Neural cell (in vitro differentiated cells): ENCODE measurements around the gene AGBL4. TPM values are rescaled to one million over a fixed set of nuclear protein-coding genes. Genes with fewer than 3 reads are reported as not detected.

Experiments used
- H2AFZ ChIP-seq: fragments of 200-600, 300-800 bp; sonication (generic), shearing (Covaris generic); 2 replicates; pipeline ENCODE4 v1.6.0; 2014; ENCODE audit warnings: low read depth, mild to moderate bottlenecking, antibody characterized with exemption, low read length, moderate library complexity
- H3F3A ChIP-seq: fragments of 200-600 bp; shearing (Covaris generic); 2 replicates; pipeline ENCODE4 v1.6.1; 2016; ENCODE audit warnings: mild to moderate bottlenecking, moderate library complexity, mixed read lengths, antibody characterized with exemption, low read length; ENCODE audit not compliant: insufficient read depth, poor library complexity, severe bottlenecking
- H3K27ac ChIP-seq: fragments of 200-600, 300-800 bp; sonication (generic), shearing (Covaris generic); 2 replicates; pipeline ENCODE4 v1.5.1; 2014; ENCODE audit warnings: mild to moderate bottlenecking, low read length, moderate library complexity
- H3K27me3 ChIP-seq: fragments of 300-800, 200-600 bp; sonication (generic), shearing (Covaris generic); 2 replicates; pipeline ENCODE4 v1.6.0; 2014; ENCODE audit warnings: mild to moderate bottlenecking, low read depth, low read length, moderate library complexity; ENCODE audit not compliant: insufficient read depth
- H3K36me3 ChIP-seq: fragments of 300-800, 200-600 bp; sonication (generic), shearing (Covaris generic); 2 replicates; pipeline ENCODE4 v1.5.1; 2014; ENCODE audit warnings: mild to moderate bottlenecking, antibody characterized with exemption, low read length, moderate library complexity; ENCODE audit not compliant: insufficient read depth
- H3K4me2 ChIP-seq: fragments of 300-800, 200-600 bp; sonication (generic), shearing (Covaris generic); 2 replicates; pipeline ENCODE4 v1.6.0; 2014; ENCODE audit warnings: mild to moderate bottlenecking, low read length
- H3K4me3 ChIP-seq: fragments of 300-800, 200-600 bp; sonication (generic), shearing (Covaris generic); 2 replicates; pipeline ENCODE4 v1.5.1; 2014; ENCODE audit warnings: mild to moderate bottlenecking, low read length, moderate library complexity
- H3K79me2 ChIP-seq: fragments of 200-600 bp; shearing (Covaris generic); replicated peaks from 2 replicates; pipeline ENCODE4 v1.6.0; 2014; ENCODE audit warnings: mild to moderate bottlenecking, low read length, moderate library complexity; ENCODE audit not compliant: insufficient read depth
- H3K9ac ChIP-seq: fragments of 300-800, 200-600 bp; sonication (generic), shearing (Covaris generic); 2 replicates; pipeline ENCODE4 v1.6.1; 2016; ENCODE audit warnings: mild to moderate bottlenecking, low read length, mixed read lengths
- H3K9me2 ChIP-seq: fragments of 200-600 bp; shearing (Covaris generic); 2 replicates; pipeline ENCODE4 v1.6.1; 2016; ENCODE audit warnings: mild to moderate bottlenecking, low read length, mixed read lengths; ENCODE audit not compliant: insufficient read depth
- H3K9me3 ChIP-seq: fragments of 200-600, 300-800 bp; sonication (generic), shearing (Covaris generic); 2 replicates; pipeline ENCODE4 v1.6.1; 2016; ENCODE audit warnings: mild to moderate bottlenecking, mixed run types, low read length, moderate library complexity, mixed read lengths
- H4K20me1 ChIP-seq: fragments of 200-600 bp; shearing (Covaris generic); 2 replicates; pipeline ENCODE4 v1.6.1; 2016; ENCODE audit warnings: mild to moderate bottlenecking, mixed run types; ENCODE audit not compliant: insufficient read depth
- EP300 ChIP-seq: fragments of 450-650 bp; conservative IDR thresholded peaks from 2 replicates; pipeline ENCODE4 v1.6.1; 2014; ENCODE audit warnings: antibody characterized with exemption, mild to moderate bottlenecking, moderate library complexity; ENCODE audit not compliant: poor library complexity, severe bottlenecking
- EZH2 ChIP-seq: fragments of 200-600, 300-800 bp; shearing (Covaris generic), sonication (generic); IDR thresholded peaks from 2 replicates; pipeline ENCODE4 v1.6.1; 2014; ENCODE audit warnings: antibody characterized with exemption, low read length, borderline replicate concordance, mild to moderate bottlenecking; ENCODE audit not compliant: insufficient read depth, poor library complexity, severe bottlenecking
- MXI1 ChIP-seq: fragments of 450-650 bp; conservative IDR thresholded peaks from 2 replicates; pipeline ENCODE4 v1.6.1; 2014; ENCODE audit warnings: antibody characterized with exemption, mild to moderate bottlenecking; ENCODE audit not compliant: poor library complexity, severe bottlenecking
- POLR2AphosphoS5 ChIP-seq: IDR thresholded peaks from 2 replicates; pipeline ENCODE4 v1.6.1; 2012
- RAD21 ChIP-seq: fragments of 450-650 bp; conservative IDR thresholded peaks from 2 replicates; pipeline ENCODE4 v1.6.1; 2014; ENCODE audit warnings: antibody characterized with exemption, mild to moderate bottlenecking, moderate library complexity
- SMC3 ChIP-seq: fragments of 450-650 bp; conservative IDR thresholded peaks from 2 replicates; pipeline ENCODE4 v1.6.1; 2014; ENCODE audit warnings: antibody characterized with exemption, mild to moderate bottlenecking, moderate library complexity; ENCODE audit not compliant: poor library complexity
- TAF1 ChIP-seq: IDR thresholded peaks from 2 replicates; pipeline ENCODE4 v1.6.1; 2012; ENCODE audit warnings: low read depth
- polyA plus RNA-seq: library from polyadenylated mRNA; depleted of rRNA; stranded (reverse); fragments of >200 nt; gene quantifications from 2 replicates; pipeline ENCODE4 v1.2.3, GENCODE V29; 2014
- TF ChIP-seq, protein P1 (sequence below): fragments of 450-650 bp; IDR thresholded peaks from 2 replicates; pipeline ENCODE4 v1.5.1; 2014; ENCODE audit warnings: antibody characterized with exemption, mild to moderate bottlenecking, moderate library complexity; ENCODE audit not compliant: poor library complexity, severe bottlenecking
- TF ChIP-seq, protein P2 (sequence below): IDR thresholded peaks from 2 replicates; pipeline ENCODE4 v1.6.1; 2012; ENCODE audit warnings: borderline replicate concordance

AGBL4 gene
- polyA plus RNA-seq, 1 donor from 2014 or later, result 1.3 TPM

DNA sequence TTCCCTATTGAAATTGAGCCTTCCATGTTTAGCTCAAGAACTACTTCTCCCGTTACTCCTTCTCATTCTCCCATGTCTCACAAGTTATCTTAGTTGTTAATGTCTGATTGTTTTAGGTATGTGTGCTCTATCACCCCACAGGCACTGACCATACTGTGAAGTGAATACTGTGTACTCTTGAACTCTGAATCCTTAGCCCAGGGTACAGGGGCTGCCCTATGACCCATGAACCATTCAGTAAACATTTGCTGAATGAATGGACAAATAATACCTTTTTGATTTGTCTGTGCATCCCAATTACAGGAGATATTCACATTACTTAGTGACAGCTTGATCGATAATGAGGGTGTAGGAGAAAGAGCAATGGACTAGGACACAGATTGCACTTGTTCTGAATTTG is 1077.7 kb downstream of the AGBL4 start:
- H3K9me3 ChIP-seq, result no peaks in the 10 kb centered on the region
- H3F3A ChIP-seq, result no peaks in the 10 kb centered on the region
- no peak overlapping the region for H2AFZ ChIP-seq
- H3K4me3 ChIP-seq, result no peak overlapping the region
- H3K36me3 ChIP-seq, result no peaks in the 10 kb centered on the region
- no peak overlapping the region for H3K9ac ChIP-seq
- TF ChIP-seq, protein P1, sequence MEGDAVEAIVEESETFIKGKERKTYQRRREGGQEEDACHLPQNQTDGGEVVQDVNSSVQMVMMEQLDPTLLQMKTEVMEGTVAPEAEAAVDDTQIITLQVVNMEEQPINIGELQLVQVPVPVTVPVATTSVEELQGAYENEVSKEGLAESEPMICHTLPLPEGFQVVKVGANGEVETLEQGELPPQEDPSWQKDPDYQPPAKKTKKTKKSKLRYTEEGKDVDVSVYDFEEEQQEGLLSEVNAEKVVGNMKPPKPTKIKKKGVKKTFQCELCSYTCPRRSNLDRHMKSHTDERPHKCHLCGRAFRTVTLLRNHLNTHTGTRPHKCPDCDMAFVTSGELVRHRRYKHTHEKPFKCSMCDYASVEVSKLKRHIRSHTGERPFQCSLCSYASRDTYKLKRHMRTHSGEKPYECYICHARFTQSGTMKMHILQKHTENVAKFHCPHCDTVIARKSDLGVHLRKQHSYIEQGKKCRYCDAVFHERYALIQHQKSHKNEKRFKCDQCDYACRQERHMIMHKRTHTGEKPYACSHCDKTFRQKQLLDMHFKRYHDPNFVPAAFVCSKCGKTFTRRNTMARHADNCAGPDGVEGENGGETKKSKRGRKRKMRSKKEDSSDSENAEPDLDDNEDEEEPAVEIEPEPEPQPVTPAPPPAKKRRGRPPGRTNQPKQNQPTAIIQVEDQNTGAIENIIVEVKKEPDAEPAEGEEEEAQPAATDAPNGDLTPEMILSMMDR, result no peak
- TF ChIP-seq TAF1 (no peak), POLR2AphosphoS5 (no peak), SMC3 (no peak), RAD21 (no peak), MXI1 (no peak), EP300 (no peak), EZH2 (no peak)
- TF ChIP-seq, protein P2, sequence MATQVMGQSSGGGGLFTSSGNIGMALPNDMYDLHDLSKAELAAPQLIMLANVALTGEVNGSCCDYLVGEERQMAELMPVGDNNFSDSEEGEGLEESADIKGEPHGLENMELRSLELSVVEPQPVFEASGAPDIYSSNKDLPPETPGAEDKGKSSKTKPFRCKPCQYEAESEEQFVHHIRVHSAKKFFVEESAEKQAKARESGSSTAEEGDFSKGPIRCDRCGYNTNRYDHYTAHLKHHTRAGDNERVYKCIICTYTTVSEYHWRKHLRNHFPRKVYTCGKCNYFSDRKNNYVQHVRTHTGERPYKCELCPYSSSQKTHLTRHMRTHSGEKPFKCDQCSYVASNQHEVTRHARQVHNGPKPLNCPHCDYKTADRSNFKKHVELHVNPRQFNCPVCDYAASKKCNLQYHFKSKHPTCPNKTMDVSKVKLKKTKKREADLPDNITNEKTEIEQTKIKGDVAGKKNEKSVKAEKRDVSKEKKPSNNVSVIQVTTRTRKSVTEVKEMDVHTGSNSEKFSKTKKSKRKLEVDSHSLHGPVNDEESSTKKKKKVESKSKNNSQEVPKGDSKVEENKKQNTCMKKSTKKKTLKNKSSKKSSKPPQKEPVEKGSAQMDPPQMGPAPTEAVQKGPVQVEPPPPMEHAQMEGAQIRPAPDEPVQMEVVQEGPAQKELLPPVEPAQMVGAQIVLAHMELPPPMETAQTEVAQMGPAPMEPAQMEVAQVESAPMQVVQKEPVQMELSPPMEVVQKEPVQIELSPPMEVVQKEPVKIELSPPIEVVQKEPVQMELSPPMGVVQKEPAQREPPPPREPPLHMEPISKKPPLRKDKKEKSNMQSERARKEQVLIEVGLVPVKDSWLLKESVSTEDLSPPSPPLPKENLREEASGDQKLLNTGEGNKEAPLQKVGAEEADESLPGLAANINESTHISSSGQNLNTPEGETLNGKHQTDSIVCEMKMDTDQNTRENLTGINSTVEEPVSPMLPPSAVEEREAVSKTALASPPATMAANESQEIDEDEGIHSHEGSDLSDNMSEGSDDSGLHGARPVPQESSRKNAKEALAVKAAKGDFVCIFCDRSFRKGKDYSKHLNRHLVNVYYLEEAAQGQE, result no peak
- H3K27me3 ChIP-seq, result peaks cover 4% of the 10 kb centered on the region
- H3K9me2 ChIP-seq, result no peaks in the 10 kb centered on the region
- H3K79me2 ChIP-seq, result no peaks in the 10 kb centered on the region
- no peaks in the 10 kb centered on the region for H4K20me1 ChIP-seq
- no peak overlapping the region for H3K27ac ChIP-seq
- no peak overlapping the region for H3K4me2 ChIP-seq

DNA sequence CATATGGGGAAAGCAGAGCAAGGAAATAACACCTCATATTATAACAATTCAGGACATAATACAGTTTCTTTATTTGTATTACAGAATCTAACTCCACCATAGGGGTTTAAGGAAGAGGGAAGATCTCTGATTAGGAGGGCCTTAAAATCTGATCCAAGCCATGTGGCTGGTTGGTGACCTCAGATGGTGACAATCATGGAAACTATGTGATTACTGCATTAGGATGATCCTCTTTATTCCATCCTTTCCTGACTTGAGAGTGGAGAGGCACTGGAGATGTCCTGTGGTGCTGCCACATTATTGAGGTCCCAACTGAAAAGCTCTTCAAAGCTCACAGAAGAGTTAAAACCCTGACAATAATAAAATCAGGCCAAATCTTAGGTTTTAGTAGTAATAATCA is 1078.9 kb downstream of the AGBL4 start:
- no peaks in the 10 kb centered on the region for H3K9me3 ChIP-seq
- H3K4me3 ChIP-seq, result no peak overlapping the region

More for the DNA sequence above, 1078.9 kb downstream of the AGBL4 start:
- H3F3A ChIP-seq, result no peaks in the 10 kb centered on the region
- no peak overlapping the region for H3K27ac ChIP-seq
- H4K20me1 ChIP-seq, result no peaks in the 10 kb centered on the region
- H3K9me2 ChIP-seq, result no peaks in the 10 kb centered on the region
- TF ChIP-seq, protein P2, result no peak
- TF ChIP-seq, protein P1, result no peak
- TF ChIP-seq POLR2AphosphoS5 (no peak), EP300 (no peak), SMC3 (no peak), TAF1 (no peak), MXI1 (no peak), EZH2 (no peak), RAD21 (no peak)
- H3K79me2 ChIP-seq, result no peaks in the 10 kb centered on the region
- no peak overlapping the region for H3K9ac ChIP-seq
- no peak overlapping the region for H2AFZ ChIP-seq
- no peak overlapping the region for H3K4me2 ChIP-seq
- H3K36me3 ChIP-seq, result no peaks in the 10 kb centered on the region
- peaks cover 4% of the 10 kb centered on the region for H3K27me3 ChIP-seq
